Activated CD4-positive, alpha-beta T cell treated with anti-CD3 and anti-CD28 coated beads, Interleukin-2, amount 50 U/mL, for 24 hours (primary cell): ENCODE results near the gene PAXIP1.

ENCODE experiments used
- DNase-seq, 2 donors: peaks; one replicate each; pipeline ENCODE4 v3.0.0-alpha.2; 2020; ENCODE audit warnings: low read depth in 1 of 2, low spot score in 1 of 2

Gene PAXIP1

DNA sequence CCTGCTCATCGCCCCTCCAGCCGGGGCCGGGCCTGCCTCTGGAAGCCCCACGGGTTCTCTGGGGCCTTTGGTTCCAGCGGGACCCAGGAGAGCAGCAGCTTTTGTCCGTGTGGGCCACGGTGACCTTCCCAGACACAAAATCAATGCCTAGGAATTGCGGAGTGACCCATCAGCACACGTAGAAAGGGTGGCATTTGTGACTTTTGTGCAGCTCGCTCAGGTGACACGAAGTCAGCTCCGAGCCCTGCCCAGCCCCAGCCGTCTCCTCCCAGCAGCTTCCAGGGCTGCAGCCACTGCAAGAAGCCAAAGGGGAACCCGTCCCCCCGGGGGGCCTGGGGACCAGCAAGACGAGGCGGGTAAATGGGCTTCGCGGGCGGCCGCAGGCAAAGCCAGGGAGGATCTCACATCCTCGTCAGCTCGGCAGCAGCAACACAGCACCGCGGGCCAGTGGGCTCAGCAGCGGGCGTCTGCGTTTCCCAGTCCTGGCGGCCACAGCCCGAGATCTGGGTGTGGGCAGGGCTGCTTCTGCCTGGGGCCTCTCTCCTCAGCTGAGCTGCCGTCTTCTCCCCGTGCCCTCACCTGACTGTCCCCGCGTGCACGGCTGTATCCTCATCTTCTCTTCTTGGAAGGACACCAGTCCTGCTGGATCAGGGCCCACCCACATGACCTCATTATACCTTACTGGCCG is 88.5 kb downstream of the PAXIP1 start:
- no peak for DNase-seq

DNA sequence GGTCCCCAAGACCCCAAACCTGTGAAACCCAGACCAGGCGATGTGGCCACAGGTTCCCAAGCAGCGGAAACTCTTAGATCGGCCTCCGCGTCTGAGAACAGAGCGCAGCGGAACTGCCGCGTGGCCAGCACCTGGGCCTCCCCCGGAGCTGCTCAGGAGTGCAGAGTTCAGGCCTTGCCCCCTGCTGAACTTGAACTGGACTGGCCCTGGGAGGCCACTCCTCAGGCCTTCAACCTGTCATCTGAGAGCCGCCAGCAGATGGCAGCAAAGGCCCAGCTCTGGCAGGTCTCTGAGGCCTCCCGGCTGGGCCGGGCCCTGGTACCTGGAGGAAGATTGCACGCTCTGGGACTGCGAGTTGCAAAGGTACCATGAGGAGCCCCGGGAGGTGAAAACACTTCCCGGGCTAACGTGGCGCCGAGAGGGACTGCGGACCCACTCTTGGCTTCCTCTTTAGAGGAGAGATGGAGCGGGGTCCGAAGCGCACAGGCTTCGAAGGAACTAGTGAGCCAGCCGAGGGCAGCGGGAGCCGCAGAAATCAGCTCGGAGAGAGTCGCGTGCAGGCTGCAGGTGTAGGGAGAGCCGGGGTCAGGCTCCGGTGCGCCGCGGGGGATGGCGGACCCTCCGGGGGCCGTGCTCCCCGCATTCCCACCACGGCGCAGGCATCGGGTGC is 89.2 kb downstream of the PAXIP1 start:
- peak; percentile 84 for DNase-seq

DNA sequence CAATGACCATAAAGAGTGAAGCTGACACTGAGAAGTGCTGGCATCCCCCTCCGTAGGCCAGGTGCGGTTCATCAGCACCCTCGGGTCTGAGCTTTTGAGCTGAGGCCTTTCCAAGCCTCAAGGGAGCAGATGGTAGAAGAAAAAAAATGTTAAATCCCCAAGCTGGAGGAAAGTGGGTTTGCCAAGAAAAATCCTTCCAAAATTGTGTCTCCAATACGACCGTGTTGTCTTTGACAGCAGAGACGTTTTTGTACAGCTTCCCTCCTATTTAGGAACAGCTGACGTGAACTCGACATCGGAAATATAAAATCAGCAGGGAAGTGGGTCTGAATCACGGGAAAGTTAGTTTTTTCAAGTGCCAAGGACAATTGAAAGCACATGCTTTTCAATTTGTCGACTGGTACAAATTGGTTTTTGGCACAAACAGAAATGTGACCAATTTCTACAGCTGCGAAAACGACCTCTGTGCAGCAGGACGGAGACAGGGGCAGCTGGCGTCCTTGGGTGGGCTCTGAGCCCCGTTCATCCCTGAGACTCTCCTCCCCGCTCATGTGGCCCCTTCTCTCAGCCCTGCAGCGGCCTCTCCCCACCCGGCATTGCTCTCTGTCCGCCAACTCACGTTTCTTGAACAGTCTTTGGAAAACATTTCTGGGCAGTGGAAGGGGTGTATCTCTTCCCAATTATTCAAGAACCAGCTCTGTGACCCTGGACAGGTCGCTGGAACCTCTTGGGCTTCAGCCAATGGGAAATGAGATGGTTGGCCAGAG is 89.9 kb downstream of the PAXIP1 start:
- no peak for DNase-seq

DNA sequence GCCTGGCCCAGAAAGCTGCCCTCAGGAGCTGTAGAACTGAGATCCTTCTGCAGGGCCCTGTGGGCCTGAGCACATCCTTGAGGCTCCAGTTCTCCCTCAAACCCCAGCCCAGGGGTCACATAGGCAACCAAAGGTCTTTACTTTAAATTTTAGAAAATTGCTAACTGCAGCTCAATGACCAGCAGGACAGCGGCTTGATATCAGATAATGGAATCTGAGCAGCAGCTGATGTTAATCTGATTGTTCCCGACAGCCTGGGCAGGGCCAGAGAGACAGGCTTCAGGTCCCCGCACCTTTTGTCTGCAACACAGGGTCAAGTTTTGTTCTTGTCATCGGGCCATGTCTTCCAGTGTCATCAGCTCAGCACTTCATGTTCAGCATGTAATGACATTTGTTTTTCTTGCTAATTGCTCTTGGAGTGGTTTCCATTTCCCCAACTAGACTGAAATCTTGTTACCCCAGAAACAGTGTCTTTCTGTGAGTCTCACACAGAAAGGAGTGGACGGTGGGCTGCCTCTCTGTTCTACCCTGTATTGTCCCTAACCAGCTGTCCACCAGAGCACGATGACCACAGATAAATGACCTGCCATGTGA is 91.0 kb downstream of the PAXIP1 start:
- no peak for DNase-seq

DNA sequence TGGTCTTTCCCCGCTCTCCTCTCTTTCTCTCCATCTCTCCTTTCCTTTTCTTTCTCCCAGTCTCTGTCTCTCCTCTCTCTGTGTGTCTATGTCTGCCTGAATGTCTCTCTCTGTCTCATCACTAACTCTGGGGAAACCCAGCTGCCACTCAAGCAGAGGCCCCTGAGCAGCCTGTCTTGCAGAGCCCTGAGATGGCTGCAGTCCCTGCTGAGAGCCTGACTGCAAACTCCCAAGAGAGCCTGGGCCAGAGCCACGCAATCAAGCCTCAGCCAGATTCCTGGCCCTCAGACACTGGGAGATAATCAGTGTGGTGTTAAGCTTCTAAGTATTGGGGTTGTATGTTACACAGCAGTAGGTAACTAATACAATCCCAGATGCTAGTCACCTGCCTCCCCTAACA is 91.5 kb downstream of the PAXIP1 start:
- DNase-seq = no peak

DNA sequence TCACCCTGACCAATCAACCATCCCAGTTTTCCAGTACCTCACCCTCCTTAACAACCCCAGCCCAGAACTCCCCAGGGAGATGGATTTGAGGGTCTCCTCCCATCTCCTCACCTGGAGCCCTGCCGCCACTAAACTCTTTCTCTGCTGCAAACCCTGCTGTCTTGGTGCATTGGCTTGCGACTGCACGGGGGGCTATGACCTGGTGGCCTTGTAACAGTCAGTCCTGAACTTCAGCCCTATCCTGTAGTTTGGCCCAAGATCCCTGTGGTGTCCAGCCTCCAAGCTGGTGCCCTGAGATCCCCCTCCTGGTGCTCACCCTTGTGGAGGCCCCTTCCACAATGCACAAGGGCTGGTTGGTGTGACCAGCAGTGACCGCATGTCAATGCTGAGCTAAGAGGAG is 91.9 kb downstream of the PAXIP1 start:
- no peak for DNase-seq

DNA sequence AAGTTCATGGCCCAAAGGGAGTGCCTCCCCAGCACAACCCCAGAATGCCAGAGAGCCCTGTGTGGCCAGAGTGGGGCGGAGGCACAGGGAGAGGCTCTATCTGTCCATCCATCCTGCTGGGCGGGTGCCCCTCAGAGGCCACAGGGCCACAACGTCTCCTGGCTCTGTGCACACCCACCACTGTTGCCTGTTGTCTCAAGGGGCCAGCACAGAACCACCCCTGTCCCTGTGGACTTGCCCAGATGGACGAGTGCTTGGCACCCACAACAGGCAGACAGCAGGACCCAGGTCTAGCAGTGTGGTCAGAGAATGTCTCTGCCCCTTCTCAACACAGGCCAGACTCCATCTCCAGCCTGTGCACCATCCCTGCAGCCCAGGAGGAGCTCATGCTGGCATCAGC is 92.8 kb downstream of the PAXIP1 start:
- no peak for DNase-seq

DNA sequence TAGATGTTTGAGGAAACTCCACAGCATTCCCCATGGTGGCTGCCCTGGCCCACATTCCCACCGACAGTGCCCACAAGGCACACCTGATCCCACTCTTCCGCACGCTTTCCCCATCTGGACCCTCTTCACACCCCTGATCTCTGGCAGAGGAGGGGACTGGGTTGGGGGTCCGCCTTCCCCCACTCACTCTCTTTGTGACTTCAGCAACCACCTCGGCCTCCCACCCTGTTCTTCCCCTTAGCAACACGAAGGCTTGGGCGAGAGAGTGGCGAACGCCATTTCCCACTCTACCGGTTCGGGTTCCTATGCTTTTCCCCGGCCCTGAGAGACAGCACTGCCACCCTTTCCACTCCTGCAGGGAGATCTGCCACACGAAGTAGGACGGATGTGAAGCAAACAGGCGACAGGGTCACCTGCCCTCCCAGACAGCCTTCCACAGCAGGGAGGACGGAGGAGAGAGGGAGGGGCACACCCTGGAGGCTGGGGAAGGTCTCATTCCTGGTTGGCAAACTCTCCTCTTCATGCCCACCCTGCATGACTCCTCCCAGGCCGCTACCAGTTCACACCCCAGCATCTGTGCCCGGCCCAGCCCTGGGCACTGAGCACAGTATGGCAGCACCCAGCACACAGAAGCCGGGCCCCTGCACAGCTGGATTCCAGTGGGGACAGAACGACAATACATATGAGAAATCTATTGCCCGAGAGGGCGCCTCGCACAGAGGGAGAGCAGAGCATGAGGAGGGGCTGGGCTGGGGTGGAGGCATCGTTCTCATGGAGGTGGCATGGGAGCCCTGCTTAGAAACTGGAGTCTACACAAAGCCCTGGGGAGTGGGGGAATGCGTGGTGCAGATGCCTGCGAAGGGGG is 93.5 kb downstream of the PAXIP1 start:
- no peak for DNase-seq

DNA sequence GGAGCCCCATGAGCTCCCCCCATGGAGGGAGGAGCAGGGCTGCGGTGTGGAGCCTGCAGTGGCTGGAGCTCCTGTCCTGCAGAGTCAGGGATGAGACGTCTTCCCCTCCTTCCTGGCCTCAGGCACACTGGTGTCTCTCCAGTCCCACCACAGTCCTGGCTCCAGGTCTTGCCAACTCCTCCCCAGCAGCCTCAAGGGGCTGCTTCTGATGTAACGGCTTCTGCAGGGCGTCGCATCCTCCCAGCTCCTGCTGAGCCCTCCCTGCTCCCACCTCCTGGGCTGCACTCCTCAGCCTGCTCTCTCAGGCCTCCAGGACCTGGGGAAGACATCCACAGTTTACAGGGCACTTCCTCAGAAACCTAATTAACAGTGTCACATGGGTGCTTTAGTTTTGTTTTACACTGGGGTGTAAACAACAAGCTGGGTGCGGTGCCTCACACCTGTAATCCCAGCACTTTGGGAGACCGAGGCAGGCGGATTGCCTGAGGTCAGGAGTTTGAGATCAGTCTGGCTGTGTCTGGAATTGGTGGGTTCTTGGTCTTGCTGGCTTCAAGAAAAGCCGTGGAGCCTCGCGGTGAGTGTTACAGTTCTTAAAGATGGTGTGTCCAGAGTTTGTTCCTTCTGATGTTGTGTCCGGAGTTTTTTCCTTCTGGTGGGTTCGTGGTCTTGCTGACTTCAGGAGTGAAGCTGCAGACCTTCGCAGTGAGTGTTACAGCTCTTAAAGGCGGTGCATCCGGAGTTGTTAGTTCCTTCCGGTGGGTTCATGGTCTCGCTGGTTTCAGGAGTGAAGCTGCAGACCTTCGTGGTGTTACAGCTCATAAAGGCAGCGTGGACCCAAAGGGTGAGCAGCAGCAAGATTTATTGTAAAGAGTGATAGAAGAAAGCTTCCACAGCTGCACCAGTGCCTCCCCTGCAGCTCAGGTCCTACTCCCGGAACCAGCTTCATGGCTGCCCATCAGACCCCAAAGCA is 95.0 kb downstream of the PAXIP1 start:
- DNase-seq = no peak

DNA sequence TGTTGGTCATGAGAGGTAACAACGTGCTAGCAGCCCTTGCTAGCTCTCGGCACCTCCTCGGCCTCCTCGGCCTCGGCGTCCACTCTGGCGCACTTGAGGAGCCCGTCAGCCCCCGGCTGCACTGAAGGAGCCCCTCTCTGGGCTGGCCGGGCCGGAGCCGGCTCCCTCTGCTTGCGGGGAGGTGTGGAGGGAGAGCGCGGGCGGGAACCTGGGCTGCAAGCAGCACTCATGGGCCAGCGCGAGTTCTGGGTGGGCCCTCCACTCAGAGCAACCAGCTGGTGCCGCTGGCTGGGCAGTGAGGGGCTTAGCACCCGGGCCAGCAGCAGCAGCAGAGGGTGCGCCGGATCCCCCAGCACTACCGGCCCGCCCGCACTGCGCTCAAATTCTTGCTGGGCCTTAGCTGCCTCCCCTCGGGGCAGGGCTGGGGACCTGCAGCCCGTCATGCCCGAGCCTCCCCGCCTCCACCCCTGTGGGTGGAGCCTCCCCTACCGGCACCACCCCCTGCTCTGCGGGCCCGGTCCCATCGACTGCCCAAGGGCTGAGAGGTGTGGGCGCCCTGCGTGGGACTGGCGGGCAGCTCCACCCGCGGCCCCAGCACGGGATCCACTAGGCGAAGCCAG is 96.1 kb downstream of the PAXIP1 start:
- no peak for DNase-seq

DNA sequence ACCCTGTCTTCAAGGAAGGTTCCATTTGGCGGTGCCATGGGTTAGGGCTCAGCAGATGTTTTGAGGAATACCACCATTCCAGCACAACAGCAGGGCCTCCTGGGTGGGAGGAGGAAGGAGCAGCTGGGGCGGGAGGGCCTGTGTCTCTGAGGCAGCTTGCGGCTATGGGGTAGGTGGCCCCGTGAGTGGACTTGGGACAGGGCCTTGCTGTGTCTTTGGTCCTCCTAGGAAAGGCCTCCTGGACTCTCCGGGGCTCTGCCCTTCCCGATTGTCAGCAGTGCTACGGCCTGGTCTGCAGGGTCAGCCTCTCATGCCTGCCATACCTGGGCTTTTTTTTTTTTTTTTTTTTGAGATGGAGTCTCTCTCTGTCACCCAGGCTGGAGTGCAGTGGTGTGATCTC is 96.7 kb downstream of the PAXIP1 start:
- no peak for DNase-seq

DNA sequence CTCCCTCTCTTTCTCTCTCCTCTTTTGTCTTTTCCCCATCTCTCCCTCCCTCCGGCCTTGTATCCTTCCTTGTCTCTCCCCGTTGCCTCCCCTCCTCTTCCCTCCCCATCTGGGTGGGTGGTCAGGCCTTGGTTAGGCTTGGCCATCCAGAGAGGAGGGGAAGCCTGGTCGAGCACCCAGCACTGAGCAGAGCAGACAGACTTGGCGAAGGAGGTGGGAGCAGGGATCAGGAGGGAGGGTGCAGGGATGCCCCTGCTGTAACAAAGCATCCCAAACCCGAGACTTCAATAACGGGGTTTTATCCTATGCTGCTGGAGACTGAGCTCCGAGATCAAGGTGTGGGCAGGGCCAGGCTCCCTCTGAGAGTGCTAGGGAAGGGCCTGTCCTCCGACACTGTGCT is 97.3 kb downstream of the PAXIP1 start:
- DNase-seq = no peak

DNA sequence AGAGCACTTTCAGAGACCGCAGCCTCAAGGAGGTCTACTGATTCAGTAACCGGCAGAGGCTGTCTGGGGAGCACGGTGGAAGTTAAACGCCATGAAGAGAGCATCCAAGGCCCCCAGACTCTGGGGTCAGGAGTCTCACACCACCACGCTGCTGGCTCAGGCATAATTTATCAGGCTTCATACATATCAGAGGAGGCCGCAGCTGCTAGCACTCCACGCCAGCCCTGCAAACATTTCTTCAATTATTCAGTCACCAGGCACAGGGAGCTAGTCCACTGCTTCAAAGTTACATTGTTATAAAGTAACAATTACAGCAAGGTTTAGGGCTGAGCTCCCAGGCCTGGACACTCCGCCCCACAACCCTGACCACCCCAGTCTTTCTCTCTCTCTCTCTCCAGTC is 97.8 kb downstream of the PAXIP1 start:
- no peak for DNase-seq

DNA sequence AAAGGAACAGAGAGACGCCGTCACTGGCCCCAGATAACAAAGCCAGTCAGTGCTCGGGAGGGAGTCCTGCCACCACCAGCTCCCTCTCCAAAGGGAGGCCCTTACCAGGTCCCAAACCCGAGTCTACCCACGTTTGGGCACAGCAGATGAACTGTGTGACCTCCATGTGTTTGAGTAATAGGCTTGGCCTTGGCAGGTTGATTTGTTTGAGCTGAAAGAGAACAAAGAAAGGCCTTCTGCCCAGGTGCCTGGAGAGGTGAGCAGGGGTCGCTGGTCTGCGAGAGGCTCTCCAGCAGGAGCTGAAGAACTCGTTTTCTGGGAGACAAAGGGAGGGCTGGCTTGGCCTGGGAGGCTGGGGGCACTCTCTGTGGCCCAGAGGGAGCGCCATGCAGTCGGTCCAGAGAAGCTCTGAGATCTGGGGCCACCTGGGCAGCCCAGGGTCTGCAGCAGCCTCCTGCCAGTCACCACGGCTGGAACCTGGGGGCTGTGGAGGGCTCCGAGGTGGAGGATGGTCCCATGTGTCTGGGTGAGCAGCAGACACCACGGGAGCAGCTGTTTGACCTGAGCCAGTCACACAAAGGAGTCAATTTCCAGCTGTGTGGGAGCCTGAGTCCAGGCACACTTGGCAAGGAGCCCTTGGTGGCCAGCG is 99.7 kb downstream of the PAXIP1 start:
- DNase-seq = no peak

DNA sequence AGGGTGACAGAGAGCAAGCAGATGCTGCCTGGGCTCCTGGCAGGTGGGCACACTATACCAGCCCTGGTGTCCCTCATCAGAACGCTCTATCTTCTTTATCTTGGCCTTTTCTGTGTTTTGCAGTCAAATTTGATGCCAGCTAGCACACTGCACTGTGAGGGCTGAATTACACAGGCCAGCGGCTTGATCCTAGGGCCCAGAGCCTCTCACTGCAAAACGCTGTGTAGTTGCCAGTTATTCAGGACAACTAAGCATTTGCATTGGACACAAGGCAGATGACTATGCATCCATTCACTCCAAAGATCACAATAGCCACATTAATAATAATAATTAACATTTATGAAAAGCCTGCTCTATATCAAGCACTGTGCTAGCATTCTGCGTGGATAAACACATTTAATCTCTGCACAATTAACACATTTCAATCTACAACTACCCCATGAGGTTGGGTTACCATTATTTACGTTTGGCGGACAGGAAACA is 100.3 kb downstream of the PAXIP1 start:
- no peak for DNase-seq

DNA sequence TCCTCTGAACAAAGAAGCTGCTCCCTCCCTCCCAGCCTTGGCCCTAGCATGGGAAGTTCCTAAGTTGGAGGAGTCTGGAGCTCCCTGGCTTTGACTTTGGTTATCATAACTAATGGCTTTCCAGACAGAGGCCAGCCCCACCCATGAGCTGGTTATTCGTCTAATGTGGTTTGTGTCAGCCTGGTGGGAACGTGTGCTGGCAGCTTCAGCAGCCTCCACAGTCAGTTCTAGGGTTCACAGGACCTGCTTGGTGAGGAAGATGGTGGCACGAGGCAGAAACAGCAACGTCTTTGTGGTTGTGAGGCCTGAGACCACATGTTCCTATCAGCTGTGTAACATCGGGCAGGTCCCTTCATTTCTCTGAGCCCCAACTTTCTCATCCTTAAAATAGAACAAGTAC is 103.1 kb downstream of the PAXIP1 start:
- DNase-seq = no peak

DNA sequence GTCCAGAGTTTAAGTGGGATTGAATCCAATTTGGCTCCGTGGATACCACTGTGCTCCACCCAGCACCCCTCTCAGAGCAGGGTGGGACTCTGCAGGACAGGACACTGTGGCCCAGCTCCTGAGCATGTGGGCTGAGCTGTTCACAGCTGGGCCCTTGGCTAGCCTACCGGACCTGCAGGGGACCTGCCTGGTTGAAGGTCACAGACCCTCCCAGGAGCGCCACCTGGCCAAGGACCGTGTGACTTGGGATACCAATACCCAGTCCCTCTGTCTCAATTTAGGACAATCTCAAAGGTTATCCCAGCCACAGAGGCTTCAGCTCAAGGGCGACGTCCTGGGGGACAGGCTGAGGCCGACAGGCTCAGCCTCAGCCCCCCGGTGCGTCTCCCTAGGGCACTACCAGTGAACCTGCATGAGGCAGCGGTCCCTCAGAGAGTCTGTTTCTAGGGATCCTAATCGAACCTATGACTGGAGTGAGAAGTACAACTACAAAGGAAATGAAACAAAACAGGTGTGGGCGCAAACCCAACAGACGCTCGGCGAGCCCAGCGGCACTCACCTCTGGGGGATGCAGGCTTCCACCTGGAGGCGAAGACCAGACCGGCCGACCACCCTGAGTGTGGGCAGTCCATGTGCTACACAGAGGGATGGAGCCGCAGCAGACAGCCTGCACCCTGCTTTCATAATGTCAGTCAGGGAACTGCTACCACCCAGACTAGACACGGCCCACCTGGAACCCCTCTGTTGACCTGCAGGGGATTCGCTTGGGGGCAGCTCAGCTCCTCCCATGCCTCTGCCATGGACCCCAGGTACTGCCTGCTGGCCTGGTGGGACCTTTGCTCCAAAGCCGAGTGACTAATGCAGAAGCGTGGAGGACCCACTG is 103.7 kb downstream of the PAXIP1 start:
- no peak for DNase-seq

DNA sequence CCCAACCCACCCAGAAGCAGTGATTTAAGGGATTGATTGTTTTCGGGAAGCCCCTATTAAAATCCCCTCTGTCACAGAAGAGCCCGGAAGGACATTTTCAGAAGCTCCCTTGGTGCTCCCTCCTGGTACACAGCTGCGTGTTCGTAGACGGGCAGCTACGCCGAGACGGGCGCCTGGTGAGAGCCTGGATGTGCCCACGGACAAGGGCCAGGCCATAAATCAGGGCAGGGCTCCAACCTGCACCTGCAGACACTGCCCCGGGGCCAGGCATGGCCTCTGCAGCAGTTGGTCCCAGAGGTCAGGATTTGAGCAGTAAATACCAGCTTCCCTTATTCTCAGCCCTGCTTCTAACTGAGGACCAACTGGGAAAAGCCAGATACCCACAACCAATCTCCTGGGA is 106.8 kb downstream of the PAXIP1 start:
- no peak for DNase-seq
